HCT116 (cell line): Measurements from ENCODE around the gene ALOXE3. TPM values are rescaled to one million over a fixed set of nuclear protein-coding genes. Genes with fewer than 3 reads are reported as not detected.

ENCODE experiments used
- ATAC-seq: fragments of 200-7000 bp; cut with Tn5 transposase; 2 replicates; pipeline ENCODE4 v1.9.1; 2020; ENCODE audit warnings: mild to moderate bottlenecking, moderate library complexity
- BruUV-seq: library from RNA; stranded (reverse); fragments of 400-500 nt; replicated peaks from 2 replicates; lab custom pipeline; 2021; lab: Mats Ljungman, UMichigan
- CTCF ChIA-PET: fragments of 300-600 bp; sonication (Branson Sonifier 250); formaldehyde crosslinking; loops from one replicate; lab custom pipeline; 2021; ENCODE audit warnings: antibody characterized with exemption; lab: Charles Lee
- POLR2A ChIA-PET: fragments of 300-600, 350-600 bp; sonication (Branson Sonifier 250); formaldehyde crosslinking; loops from one replicate; lab custom pipeline; 2021; ENCODE audit warnings: antibody characterized with exemption; lab: Charles Lee
- RAD21 ChIA-PET, 2 experiments: fragments of 300-600 bp; sonication (Branson Sonifier 250); formaldehyde crosslinking; loops; one replicate each; lab custom pipeline; 2023; ENCODE audit warnings: low total read pairs in 2 of 2; ENCODE audit not compliant: uncharacterized antibody in 2 of 2, unreplicated experiment in 2 of 2, low non-redundant PET in 1 of 2; lab: Charles Lee
- DNase-seq: peaks from one replicate; pipeline ENCODE4 v3.0.0-alpha.2; 2010; ENCODE audit warnings: low read depth, low spot score
- H2AFZ ChIP-seq: fragments of 200-600 bp; shearing (Covaris generic), sonication (generic); 2 replicates; pipeline ENCODE4 v1.6.1; 2017; ENCODE audit warnings: low read depth, mixed run types, mixed read lengths, antibody characterized with exemption, low read length; ENCODE audit not compliant: poor library complexity, severe bottlenecking
- H3K27ac ChIP-seq: 2 replicates; pipeline ENCODE4 v1.5.1; 2012; ENCODE audit warnings: low read depth, low read length
- H3K27me3 ChIP-seq: fragments of 200-600 bp; sonication (generic); 2 replicates; pipeline ENCODE4 v1.6.1; 2016; ENCODE audit warnings: mixed run types, low read length, mixed read lengths; ENCODE audit not compliant: insufficient read depth
- H3K36me3 ChIP-seq, 2 experiments: fragments of 200-500 bp in 1 of 2; fragments of 200-600 bp in 1 of 2; sonication (Bioruptor generic) in 1 of 2; sonication (generic) in 1 of 2; 2 replicates each; pipeline versions ENCODE4 v1.5.1 to v1.6.1; 2014 to 2016; ENCODE audit warnings: low read length in 2 of 2, inconsistent platforms in 1 of 2, mixed read lengths in 1 of 2, mixed run types in 1 of 2; ENCODE audit not compliant: insufficient read depth in 2 of 2, control insufficient read depth in 1 of 2
- H3K4me1 ChIP-seq, 2 experiments: fragments of 200-600 bp in 1 of 2; sonication (generic) in 1 of 2; 2 replicates each; pipeline versions ENCODE4 v1.5.1 to v1.6.1; 2012 to 2017; ENCODE audit warnings: low read length in 2 of 2, inconsistent platforms in 1 of 2, mild to moderate bottlenecking in 1 of 2, mixed read lengths in 1 of 2, mixed run types in 1 of 2, moderate library complexity in 1 of 2; ENCODE audit not compliant: insufficient read depth in 2 of 2, control insufficient read depth in 1 of 2
- H3K4me2 ChIP-seq: fragments of 200-600 bp; sonication (generic); 2 replicates; pipeline ENCODE4 v1.6.1; 2017; ENCODE audit warnings: mixed run types, low read length, mixed read lengths
- H3K4me3 ChIP-seq, 2 experiments: fragments of 200-600 bp in 1 of 2; sonication (generic) in 1 of 2; replicated peaks in 1 of 2; 2 replicates each; pipeline ENCODE4 v1.5.1; 2011 to 2016; ENCODE audit warnings: low read length in 2 of 2, control low read depth in 1 of 2, low read depth in 1 of 2, mild to moderate bottlenecking in 1 of 2, mixed read lengths in 1 of 2, mixed run types in 1 of 2
- H3K79me2 ChIP-seq: fragments of 200-600 bp; sonication (generic); 2 replicates; pipeline ENCODE4 v1.6.1; 2017; ENCODE audit warnings: mild to moderate bottlenecking, mixed run types, low read length, moderate library complexity, mixed read lengths; ENCODE audit not compliant: insufficient read depth
- H3K9ac ChIP-seq: fragments of 200-600 bp; sonication (generic); 2 replicates; pipeline ENCODE4 v1.6.1; 2016; ENCODE audit warnings: low read length, mixed read lengths
- H3K9me2 ChIP-seq: fragments of 200-600 bp; sonication (generic), shearing (Covaris generic); 2 replicates; pipeline ENCODE4 v1.6.1; 2017; ENCODE audit warnings: mixed run types, mild to moderate bottlenecking, moderate library complexity; ENCODE audit not compliant: insufficient read depth
- H3K9me3 ChIP-seq, 2 experiments: fragments of 200-500 bp in 1 of 2; fragments of 200-600 bp in 1 of 2; sonication (Bioruptor generic) in 1 of 2; sonication (generic) in 1 of 2; 2 replicates each; pipeline ENCODE4 v1.6.1; 2014 to 2017; ENCODE audit warnings: low read length in 2 of 2, mixed read lengths in 2 of 2, inconsistent platforms in 1 of 2, low read depth in 1 of 2, mild to moderate bottlenecking in 1 of 2, mixed run types in 1 of 2, moderate library complexity in 1 of 2; ENCODE audit not compliant: control insufficient read depth in 1 of 2, insufficient read depth in 1 of 2
- H4K20me1 ChIP-seq: fragments of 200-600 bp; sonication (generic), shearing (Covaris generic); 2 replicates; pipeline ENCODE4 v1.6.1; 2017; ENCODE audit warnings: mixed run types, mild to moderate bottlenecking, moderate library complexity; ENCODE audit not compliant: insufficient read depth
- EGR1 ChIP-seq: IDR thresholded peaks from 2 replicates; pipeline ENCODE4 v1.6.1; 2012; ENCODE audit warnings: low read depth
- EZH2 ChIP-seq: fragments of 200-600 bp; sonication (generic); IDR thresholded peaks from 2 replicates; pipeline ENCODE4 v1.6.1; 2017; ENCODE audit warnings: antibody characterized with exemption, mixed run types
- EZH2phosphoT487 ChIP-seq: fragments of 200-600 bp; IDR thresholded peaks from 2 replicates; pipeline ENCODE4 v1.6.1; 2018; ENCODE audit warnings: antibody characterized with exemption, borderline replicate concordance
- JUND ChIP-seq: IDR thresholded peaks from 2 replicates; pipeline ENCODE4 v1.6.1; 2012
- RAD21 ChIP-seq: IDR thresholded peaks from 2 replicates; pipeline ENCODE4 v1.6.1; 2012; ENCODE audit warnings: low read depth, mild to moderate bottlenecking
- SRF ChIP-seq: IDR thresholded peaks from 2 replicates; pipeline ENCODE4 v1.6.1; 2012; ENCODE audit warnings: low read depth
- TCF7L2 ChIP-seq: IDR thresholded peaks from 2 replicates; pipeline ENCODE4 v1.7.0; 2011; ENCODE audit warnings: borderline replicate concordance, inconsistent platforms; ENCODE audit not compliant: insufficient read depth, insufficient read length; ENCODE audit errors: extremely low read depth
- ZNF274 ChIP-seq: fragments of 200-500 bp; sonication (Bioruptor generic); IDR thresholded peaks from 2 replicates; pipeline ENCODE4 v1.6.1; 2014; ENCODE audit warnings: mild to moderate bottlenecking, low read depth, low read length, inconsistent platforms
- intact Hi-C: fragments of 100-400 bp; cut with micrococcal nuclease; formaldehyde crosslinking; loops from 2 replicates; pipeline ENCODE4 v1.10.0; 2022
- total RNA-seq: library from RNA; stranded (reverse); gene quantifications from one replicate; pipeline ENCODE4 v1.2.1, GENCODE V29; 2021; ENCODE audit not compliant: unreplicated experiment
- TF ChIP-seq, protein P1 (sequence below): IDR thresholded peaks from 2 replicates; pipeline ENCODE4 v1.6.1; 2012; ENCODE audit warnings: low read depth
- TF ChIP-seq, protein P2 (sequence below): IDR thresholded peaks from 2 replicates; pipeline ENCODE4 v1.6.1; 2012

ALOXE3 gene
- total RNA-seq, 1 experiment from 2014 or later = 3.5 TPM

DNA sequence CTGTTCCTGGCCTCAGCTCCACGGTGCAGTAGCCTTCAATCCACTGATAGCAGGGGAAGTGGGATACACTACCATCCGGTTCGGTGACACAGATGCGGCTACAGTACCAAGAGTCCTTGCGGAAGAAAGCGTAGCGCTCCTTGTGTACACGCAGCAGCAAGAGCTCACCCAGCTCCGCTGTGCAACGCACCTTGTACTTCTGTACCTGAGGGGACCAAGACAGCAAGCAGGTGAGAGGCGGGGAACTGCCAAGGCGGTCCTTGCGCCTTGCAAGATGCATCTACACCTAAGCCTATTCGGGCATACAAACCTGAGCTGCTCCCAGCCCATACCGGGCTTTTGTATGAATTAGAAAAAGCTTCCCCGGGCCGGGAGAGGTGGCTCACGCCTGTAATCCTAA lies 1.5 kb downstream of the ALOXE3 start:
- H3K9me2 ChIP-seq = no peaks in the 10 kb centered on the region
- no peak overlapping the region for H2AFZ ChIP-seq
- peak overlapping the region; percentile 98; the same call in 1 of the 2 replicates for H3K4me2 ChIP-seq
- peaks cover 3% of the 10 kb centered on the region; the same call in 1 of the 2 replicates for H4K20me1 ChIP-seq
- ATAC-seq (no peak), DNase-seq (no peak)
- no peaks in the 10 kb centered on the region for H3K36me3 ChIP-seq
- no peak overlapping the region for H3K27ac ChIP-seq
- H3K4me3 ChIP-seq = no peak overlapping the region
- H3K9me3 ChIP-seq = no peaks in the 10 kb centered on the region
- no peak for TF ChIP-seq ZNF274
- TF ChIP-seq, protein P1, sequence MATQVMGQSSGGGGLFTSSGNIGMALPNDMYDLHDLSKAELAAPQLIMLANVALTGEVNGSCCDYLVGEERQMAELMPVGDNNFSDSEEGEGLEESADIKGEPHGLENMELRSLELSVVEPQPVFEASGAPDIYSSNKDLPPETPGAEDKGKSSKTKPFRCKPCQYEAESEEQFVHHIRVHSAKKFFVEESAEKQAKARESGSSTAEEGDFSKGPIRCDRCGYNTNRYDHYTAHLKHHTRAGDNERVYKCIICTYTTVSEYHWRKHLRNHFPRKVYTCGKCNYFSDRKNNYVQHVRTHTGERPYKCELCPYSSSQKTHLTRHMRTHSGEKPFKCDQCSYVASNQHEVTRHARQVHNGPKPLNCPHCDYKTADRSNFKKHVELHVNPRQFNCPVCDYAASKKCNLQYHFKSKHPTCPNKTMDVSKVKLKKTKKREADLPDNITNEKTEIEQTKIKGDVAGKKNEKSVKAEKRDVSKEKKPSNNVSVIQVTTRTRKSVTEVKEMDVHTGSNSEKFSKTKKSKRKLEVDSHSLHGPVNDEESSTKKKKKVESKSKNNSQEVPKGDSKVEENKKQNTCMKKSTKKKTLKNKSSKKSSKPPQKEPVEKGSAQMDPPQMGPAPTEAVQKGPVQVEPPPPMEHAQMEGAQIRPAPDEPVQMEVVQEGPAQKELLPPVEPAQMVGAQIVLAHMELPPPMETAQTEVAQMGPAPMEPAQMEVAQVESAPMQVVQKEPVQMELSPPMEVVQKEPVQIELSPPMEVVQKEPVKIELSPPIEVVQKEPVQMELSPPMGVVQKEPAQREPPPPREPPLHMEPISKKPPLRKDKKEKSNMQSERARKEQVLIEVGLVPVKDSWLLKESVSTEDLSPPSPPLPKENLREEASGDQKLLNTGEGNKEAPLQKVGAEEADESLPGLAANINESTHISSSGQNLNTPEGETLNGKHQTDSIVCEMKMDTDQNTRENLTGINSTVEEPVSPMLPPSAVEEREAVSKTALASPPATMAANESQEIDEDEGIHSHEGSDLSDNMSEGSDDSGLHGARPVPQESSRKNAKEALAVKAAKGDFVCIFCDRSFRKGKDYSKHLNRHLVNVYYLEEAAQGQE = no peak
- no peak for TF ChIP-seq EZH2phosphoT487
- no peak for TF ChIP-seq EGR1
- no peak for TF ChIP-seq EZH2
- TF ChIP-seq, protein P2, sequence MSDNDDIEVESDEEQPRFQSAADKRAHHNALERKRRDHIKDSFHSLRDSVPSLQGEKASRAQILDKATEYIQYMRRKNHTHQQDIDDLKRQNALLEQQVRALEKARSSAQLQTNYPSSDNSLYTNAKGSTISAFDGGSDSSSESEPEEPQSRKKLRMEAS = no peak
- TF ChIP-seq JUND = no peak
- no peak for TF ChIP-seq SRF
- TF ChIP-seq RAD21 = no peak
- no peak for TF ChIP-seq TCF7L2
- 0 out of 2 replicates have a peak overlapping the region, but pooled peaks have one; percentile 88 for H3K9ac ChIP-seq
- ChIA-PET CTCF (interaction anchor here (4.0 kb wide), 1 partner anchor 23 kb away, joined by 26 read pairs; no protein-coding TSS in a partner anchor), POLR2A (interaction anchor here (0.8 to 4.1 kb wide), 2 partner anchors 13 to 57 kb away, joined by 3 to 43 read pairs; no protein-coding TSS in a partner anchor), RAD21 (no interaction called here)
- peaks cover 19 to 45% of the 10 kb centered on the region in 2 experiments for H3K4me1 ChIP-seq
- no peaks in the 10 kb centered on the region for H3K79me2 ChIP-seq
- H3K27me3 ChIP-seq = no peaks in the 10 kb centered on the region
- BruUV-seq = no TSS peak
- intact Hi-C loops = loop anchor here (5.0 kb wide), 1 partner anchor 39 kb away; no protein-coding TSS in a partner anchor
